H1 (cell line): Measurements from ENCODE around the gene SLCO2A1. TPM values are rescaled to one million over a fixed set of nuclear protein-coding genes. Genes with fewer than 3 reads are reported as not detected.

ENCODE experiments used
- TBP ChIP-seq: IDR thresholded peaks from 2 replicates; pipeline ENCODE4 v1.6.1; 2011; ENCODE audit warnings: low read depth, low read length, improper control_type of control experiment
- polyA plus RNA-seq, 7 experiments: library from polyadenylated mRNA; depleted of rRNA in 3 of 7; stranded (reverse) in 5 of 7; unstranded in 2 of 7; fragments of >200 nt in 5 of 7; fragments of 200-250 nt in 2 of 7; gene quantifications; 1 replicate in 5 of 7; 2 replicates in 1 of 7; 4 replicates in 1 of 7; pipeline versions ENCODE4 v1.2.1 to v1.2.3, GENCODE V29; 2011 to 2013; ENCODE audit warnings: missing spikeins in 2 of 7, mixed read lengths in 2 of 7
- total RNA-seq: library from RNA; stranded (reverse); fragmentation: NEBNext Ultra II Directional; extraction: Animal tissue kit (Norgen Biotek cat#: 25700); gene quantifications from 2 replicates; pipeline ENCODE4 v1.2.1, GENCODE V29; 2021

SLCO2A1 gene
- total and polyA plus RNA-seq, 2 of the 8 experiments (the other 6 are each of a cell fraction or from before 2014, with no cell fraction given), result 1.1 to 2.3 TPM

DNA sequence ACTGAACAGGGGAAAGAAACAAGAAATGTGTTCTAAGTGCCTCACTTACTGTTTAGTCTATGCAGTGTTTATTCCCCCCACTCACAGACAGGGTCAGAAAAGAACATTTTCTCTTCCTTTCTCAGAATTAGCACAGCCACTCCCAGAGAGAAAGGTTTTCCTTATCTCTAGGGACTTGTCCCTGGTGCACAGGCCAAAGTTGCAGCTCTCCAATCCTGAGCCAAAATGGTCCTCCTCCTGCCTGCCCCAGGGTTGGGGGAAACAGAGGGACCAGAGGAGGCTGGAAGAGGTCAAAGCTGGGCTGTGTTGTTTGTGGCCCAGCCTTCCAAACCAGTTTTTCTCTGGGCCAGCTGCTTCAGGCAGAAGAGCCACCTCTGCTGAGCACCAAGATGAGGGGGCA lies 146.1 kb downstream of the SLCO2A1 start (continued):
- TF ChIP-seq TBP, result no peak
